GM13977 (cell line): ENCODE results near the gene NUDT14.

ENCODE experiments used
- DNase-seq: peaks from one replicate; pipeline ENCODE4 v3.0.0; 2012; ENCODE audit warnings: low spot score
- in situ Hi-C: fragments of 300-500 bp; cut with MboI; formaldehyde crosslinking; loops from one replicate; pipeline ENCODE4 v1.12.0; 2022; ENCODE audit warnings: low sequenced_read_pairs, low pct_unique_long_range_greater_than_20kb, mixed read lengths, inconsistent platforms; ENCODE audit not compliant: unreplicated experiment
- TF ChIP-seq, protein P1 (sequence below): IDR thresholded peaks from 2 replicates; pipeline ENCODE4 v1.5.1; 2012; ENCODE audit warnings: mild to moderate bottlenecking, control low read depth; ENCODE audit not compliant: insufficient read depth; ENCODE audit errors: extremely low read depth, missing control alignments

NUDT14 gene

DNA sequence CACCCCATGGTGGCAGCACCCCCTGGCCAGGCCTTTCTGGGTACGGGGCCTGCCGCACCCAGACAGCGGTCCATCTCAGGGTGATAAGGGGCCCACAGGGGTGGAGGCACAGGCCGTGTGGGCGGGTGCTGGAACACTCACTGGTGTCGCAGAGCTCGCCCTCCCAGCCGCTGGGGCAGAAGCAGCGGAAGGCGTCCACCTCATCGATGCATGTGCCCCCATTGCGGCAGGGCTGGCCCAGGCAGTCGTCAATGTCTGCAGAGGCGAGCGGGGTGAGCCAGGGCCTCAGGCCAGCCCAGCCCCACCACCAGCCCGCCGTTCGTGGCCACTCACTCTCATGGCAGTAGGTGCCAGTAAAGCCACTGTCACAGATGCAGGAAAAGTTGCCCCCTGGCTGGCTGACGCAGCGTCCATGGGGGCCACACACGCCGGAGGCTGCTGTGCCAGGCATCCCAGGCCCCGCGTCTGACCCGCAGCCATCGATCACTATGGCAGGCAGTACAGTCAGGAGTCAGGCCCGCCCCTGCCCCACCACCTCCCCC, 32.4 kb downstream of the NUDT14 start:
- DNase-seq, result no peak
- TF ChIP-seq, protein P1, sequence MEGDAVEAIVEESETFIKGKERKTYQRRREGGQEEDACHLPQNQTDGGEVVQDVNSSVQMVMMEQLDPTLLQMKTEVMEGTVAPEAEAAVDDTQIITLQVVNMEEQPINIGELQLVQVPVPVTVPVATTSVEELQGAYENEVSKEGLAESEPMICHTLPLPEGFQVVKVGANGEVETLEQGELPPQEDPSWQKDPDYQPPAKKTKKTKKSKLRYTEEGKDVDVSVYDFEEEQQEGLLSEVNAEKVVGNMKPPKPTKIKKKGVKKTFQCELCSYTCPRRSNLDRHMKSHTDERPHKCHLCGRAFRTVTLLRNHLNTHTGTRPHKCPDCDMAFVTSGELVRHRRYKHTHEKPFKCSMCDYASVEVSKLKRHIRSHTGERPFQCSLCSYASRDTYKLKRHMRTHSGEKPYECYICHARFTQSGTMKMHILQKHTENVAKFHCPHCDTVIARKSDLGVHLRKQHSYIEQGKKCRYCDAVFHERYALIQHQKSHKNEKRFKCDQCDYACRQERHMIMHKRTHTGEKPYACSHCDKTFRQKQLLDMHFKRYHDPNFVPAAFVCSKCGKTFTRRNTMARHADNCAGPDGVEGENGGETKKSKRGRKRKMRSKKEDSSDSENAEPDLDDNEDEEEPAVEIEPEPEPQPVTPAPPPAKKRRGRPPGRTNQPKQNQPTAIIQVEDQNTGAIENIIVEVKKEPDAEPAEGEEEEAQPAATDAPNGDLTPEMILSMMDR, result no peak
- in situ Hi-C loops, result no loop called here

DNA sequence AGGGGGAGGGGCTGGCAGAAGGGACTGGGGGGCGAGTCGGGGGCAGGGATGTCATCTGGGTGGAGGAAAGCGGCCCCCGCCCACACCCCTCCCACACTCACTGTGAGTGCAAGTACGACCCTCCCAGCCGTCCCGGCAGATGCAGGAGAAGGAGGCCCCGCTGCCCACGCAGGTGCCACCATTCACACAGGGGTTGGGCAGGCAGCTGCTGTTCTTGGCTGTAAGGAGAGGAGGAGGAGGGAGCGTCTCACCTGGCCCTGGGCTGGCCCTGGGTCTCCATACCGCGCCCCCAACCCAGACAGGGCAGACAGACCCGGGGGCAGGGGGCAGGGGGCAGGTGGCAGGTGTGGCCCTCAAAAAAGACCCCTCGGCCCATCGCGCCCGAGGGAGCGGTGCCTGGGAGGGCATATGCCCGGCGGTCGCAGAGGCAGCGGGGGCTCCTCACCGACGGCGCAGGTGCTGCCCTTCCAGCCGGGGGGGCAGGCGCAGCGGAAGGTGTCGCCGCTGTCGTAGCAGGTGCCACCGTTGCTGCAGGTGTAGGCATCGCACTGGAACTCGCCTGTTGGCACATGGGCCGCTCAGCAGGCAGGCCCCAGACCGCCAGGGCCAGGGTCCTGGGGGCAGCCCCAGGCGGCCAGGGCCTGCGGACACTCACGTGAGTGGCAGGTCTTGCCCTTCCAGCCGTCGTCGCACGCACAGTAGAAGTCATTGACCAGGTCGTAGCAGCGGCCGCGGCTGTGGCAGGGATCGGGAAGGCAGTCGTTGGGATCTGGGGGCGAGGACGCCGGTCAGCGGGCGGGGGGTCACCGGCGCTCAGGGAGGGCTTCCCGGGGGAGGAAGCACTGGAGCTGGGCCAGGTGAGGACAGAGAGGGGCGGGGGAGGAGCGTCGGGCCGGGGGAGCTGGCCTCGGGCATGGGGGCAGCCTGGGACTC, 33.2 kb downstream of the NUDT14 start:
- DNase-seq, result no peak
- TF ChIP-seq, protein P1, result no peak
- in situ Hi-C loops, result no loop called here

DNA sequence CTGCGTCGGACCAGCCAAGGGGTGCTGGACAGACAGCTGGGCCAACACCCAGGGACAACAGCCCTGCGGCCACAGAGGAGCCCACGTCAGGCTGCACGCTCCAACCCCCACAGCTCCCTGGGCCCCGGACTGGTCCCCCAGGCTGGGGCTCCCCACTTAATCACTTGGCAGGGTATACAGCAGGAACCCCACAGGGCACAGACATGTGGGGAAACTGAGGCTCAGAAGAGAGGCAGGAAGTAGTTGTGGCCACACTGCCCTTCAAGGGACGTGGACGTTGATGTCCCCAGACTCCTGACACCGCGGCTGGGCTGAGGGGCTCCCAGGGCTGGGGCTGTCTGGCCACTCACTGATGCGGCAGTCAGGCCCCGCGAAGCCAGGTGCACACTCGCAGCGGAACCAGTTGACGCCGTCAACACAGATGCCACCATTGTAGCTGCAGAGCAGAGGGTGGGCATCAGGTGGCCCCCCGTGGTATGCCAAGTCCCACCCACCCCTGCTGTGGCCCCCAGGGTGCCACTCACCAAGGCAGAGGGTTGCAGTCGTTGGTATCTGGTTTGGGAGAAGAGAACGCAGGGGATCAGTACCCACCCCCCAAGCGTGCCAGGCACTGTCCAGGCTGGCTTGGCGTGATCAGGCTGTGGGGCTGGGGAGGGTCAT, 34.0 kb downstream of the NUDT14 start:
- TF ChIP-seq, protein P1, result no peak
- DNase-seq, result no peak
- in situ Hi-C loops, result no loop called here

DNA sequence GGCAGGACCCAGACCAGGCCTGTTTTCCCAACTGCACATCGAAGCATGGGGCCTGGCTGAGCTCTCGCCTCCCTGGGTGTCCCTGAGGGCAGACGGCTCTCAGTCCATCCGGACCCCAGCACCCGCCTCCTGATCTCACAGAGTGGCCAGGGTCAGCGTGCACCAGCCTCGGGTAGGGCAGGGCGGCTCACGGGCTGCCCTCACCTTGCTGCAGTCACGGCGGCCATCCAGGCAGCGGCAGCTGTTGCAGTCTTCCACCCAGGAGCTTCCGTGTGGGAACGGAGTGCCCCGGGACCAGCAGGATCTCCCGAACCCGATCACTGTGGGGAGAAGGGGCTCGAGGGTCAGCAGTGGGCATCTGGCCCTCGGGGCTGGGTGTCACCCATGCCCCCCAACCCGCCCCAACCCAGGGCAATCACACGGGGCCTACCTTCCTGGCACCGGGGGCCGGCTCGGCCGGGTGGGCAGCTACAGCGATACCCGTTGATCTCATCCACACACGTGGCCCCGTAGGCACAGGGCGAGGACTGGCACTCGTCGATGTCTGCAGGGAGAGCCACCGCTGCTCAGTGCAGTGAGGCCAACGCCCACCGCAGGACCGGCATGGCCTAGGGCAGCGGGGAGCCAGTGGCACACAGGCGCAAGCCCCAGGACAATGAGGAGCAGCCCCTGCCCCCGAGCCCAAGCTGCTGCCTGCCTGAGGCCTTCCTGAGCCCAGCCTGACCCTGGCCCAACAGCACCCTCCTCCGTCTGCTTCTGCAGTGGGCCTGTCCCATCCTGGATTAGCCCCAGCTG, 34.7 kb downstream of the NUDT14 start:
- DNase-seq, result peak; percentile 23
- TF ChIP-seq, protein P1, result peak; percentile 4
- in situ Hi-C loops, result no loop called here

DNA sequence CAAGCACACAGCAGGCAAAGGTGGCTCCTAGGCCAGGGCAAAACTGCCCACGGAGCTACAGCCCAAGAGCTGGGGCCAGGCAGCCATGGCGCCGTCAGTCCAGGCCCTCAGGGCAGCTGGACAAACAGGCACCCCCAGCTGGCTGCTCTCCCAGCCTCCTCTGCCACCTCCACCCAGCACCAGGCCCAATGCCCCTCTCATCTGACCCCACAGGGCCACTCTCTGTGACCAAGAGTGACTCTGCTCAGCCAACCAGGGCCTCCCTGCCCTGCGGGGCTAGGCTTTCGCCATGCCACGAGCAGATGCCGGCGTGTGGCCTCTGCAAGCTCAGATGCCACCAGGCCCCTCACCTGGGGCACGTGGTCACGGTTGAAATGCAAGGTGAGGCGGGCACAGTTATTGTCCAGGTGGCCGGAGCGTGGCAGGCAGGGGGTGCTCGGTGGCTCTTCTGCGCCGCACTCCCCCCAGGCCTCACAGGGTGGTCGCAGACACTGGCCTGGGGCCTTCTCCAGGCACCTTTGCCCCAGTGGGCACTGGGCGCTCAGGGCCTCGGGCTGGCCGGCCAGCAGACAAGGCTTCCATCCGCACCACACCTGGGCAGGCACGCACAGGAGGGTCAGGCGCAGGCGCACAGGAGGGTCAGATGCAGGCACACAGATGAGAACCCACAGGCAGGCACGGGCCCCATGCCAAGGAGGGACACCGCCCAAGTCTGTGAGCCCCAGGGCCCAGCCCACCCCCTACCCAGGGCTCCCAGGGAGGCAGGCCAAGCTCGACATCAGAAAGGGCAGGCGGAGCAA, 35.5 kb downstream of the NUDT14 start:
- TF ChIP-seq, protein P1, result no peak
- DNase-seq, result peak; percentile 25

More for the DNA sequence above, 35.5 kb downstream of the NUDT14 start:
- in situ Hi-C loops, result no loop called here
